ENCODE measurements around the gene NT5C3B.

NT5C3B gene

GRCh38 chr17:41837761-41838538, 1.9 kb upstream of the NT5C3B start, which contains the start of gene KLHL10:
Gene KLHL10, plus strand, starts transcription at chr17:41837825. Its CDS starts 108 bp downstream, at chr17:41837933.
- peak; percentile 38 for DNase-seq

DNA sequence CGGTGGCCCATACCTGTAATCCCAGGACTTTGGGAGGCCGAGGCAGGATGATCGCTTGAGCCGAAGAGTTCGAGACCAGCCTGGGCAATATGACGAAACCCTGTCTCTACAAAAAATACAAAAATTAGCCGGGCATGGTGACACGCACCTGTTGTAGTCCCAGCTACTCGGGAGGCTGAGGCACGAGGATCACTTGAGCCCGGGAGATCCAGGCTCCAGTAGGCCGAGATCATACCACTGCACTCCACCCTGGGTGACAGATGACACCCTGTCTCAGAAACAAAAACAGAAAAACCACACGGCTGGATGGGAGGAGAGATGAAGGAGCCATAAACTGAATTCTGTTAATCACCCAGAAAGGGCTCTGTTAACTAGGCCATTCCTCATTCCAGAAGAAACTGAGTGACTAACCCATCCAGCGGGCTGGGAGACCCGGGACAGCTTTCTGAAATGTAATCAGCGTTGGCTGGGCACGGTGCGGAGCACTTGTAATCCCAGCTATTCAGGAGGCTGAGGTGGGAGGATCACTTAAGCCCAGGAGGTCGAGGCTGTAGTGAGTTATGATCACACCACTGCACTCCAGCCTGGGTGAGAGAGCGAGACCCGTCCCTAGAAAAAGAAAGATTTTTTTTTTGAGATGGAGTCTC, 641 bp upstream of the NT5C3B start:
- DNase-seq = peak; percentile 55

- peak; percentile 30 for DNase-seq
Observed at GRCh38 chr17:41835214-41835799, 725 bp downstream of the NT5C3B start.

- peak; percentile 25 for DNase-seq
Observed at GRCh38 chr17:41829961-41830360, 6.1 kb downstream of the NT5C3B start.

- DNase-seq = no peak
Observed at GRCh38 chr17:41825175-41825845, 10.7 kb downstream of the NT5C3B start.

DNA sequence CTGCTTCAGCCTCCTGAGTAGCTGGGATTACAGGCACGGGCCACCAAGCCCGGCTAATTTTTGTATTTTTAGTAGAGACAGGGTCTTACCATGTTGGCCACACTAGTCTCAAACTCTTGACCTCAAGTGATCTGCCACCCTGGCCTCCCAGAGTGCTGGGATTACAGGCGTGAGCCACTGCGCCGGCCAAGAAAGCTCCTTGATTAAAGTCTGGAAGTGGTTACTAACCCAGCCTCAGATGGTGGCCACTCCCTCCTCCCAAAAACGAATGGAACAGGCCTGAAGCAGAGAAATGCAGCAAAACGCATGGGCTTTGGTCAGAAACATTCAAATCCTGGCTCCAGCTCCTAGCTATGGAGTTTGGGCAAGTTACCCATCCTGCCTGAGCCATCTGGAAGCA, 11.9 kb downstream of the NT5C3B start:
- DNase-seq = no peak

DNA sequence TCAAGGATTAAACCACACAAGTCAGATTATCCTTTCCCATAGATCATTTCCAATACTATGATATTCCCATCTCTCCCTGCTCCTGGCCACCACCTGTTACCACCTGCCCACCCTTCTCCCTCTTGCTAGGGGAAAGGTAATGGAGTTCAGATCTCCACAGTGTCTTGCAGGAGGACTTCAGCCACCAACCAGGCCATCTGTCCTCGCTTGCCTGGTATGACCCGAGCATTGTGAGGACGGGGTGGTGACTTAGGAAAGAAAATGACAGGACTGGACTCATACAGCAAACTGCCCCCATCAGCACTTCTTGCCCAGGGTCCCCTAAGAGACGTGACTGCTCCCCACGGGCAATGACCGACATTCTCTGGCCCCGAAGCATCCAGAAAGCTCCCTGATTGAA, 12.5 kb downstream of the NT5C3B start:
- DNase-seq = no peak

- DNase-seq = no peak
Observed at GRCh38 chr17:41823141-41823524, 12.9 kb downstream of the NT5C3B start.

DNA sequence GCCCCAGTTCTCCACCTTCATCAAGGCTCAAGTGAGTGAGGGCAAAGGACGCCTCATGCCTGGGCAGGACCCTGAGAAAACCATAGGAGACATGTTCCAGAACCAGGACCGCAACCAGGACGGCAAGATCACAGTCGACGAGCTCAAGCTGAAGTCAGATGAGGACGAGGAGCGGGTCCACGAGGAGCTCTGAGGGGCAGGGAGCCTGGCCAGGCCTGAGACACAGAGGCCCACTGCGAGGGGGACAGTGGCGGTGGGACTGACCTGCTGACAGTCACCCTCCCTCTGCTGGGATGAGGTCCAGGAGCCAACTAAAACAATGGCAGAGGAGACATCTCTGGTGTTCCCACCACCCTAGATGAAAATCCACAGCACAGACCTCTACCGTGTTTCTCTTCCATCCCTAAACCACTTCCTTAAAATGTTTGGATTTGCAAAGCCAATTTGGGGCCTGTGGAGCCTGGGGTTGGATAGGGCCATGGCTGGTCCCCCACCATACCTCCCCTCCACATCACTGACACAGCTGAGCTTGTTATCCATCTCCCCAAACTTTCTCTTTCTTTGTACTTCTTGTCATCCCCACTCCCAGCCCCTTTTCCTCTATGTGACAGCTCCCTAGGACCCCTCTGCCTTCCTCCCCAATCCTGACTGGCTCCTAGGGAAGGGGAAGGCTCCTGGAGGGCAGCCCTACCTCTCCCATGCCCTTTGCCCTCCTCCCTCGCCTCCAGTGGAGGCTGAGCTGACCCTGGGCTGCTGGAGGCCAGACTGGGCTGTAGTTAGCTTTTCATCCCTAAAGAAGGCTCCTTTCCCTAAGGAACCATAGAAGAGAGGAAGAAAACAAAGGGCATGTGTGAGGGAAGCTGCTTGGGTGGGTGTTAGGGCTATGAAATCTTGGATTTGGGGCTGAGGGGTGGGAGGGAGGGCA, 13.6 kb downstream of the NT5C3B start:
- DNase-seq = no peak

DNA sequence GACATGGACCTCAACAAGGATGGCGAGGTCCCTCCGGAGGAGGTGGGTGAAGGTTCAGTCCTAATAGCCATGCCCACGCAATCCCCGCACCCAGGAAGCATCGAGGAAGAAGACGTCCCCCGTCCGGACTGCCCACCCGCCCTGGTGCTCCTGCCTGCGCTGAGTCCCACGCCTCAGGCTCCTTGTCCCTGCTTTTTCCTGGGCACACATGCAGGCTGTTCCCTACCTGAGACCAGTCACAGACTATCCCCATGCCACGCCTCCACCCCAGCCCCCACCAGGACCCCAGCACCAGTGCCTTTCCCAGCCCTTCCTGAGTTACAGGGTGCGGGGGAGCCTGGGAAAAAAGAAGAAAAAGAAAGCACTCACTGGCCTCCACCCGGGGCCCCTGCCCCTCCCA, 14.3 kb downstream of the NT5C3B start:
- DNase-seq = no peak

GRCh38 chr17:41818024-41818423, 18.0 kb downstream of the NT5C3B start:
- no peak for DNase-seq

- no peak for DNase-seq
Observed at GRCh38 chr17:41816637-41817320, 19.3 kb downstream of the NT5C3B start.

- no peak for DNase-seq
Observed at GRCh38 chr17:41814195-41814594, 21.8 kb downstream of the NT5C3B start.

- no peak for DNase-seq
Observed at GRCh38 chr17:41813699-41814124, 22.3 kb downstream of the NT5C3B start.

DNA sequence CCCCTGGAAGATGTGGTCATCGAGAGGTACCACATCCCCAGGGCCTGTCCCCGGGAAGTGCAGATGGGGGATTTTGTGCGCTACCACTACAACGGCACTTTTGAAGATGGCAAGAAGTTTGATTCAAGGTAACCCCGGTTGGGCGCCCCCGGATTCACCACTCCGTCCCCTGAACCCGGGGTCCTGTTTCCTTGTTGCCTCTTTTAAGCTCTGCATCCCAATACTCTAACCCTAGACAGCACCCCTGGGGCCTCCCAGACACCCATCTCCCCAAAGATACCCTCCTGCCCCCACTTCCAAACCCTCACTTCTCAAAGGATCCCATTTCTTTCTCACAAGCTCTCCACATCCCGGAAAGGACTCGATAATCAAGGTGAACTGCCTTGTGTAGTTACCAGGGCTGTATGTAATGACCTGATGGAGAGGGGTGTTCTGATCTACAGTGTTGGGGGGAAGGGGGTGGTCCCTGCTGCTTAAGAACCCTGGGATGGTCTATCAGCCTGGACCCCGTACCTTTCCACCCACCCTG, 22.8 kb downstream of the NT5C3B start:
- no peak for DNase-seq

DNA sequence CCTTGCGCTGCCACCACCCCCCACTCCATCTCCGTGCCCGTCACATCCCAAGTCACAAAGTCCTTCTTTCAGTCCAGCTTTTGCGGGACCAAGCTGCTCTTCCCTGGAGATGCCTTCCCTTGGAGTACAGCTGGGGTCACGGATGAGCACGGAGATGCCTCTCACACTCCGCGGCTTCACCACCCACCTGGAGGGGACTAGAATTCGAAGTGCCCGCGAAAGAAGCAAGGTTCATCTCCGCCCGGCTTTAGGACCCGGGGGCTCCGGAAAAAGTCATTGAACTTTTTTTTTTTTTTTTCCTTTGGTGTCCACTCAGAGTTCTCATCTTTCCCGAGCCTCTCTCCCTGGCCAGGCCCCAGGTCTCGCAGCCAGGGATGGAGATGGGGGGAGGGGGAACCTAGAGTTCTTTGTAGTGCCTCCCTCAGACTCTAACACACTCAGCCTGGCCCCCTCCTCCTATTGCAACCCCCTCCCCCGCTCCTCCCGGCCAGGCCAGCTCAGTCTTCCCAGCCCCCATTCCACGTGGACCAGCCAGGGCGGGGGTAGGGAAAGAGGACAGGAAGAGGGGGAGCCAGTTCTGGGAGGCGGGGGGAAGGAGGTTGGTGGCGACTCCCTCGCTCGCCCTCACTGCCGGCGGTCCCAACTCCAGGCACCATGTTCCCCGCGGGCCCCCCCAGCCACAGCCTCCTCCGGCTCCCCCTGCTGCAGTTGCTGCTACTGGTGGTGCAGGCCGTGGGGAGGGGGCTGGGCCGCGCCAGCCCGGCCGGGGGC, 23.5 kb downstream of the NT5C3B start, which contains the start of gene FKBP10:
Gene FKBP10 (plus strand): TSS at position 624 of the 771 bp plus-strand sequence. CDS start 31 bp downstream, at position 655.
- peak; percentile 72 for DNase-seq

GRCh38 chr17:41811549-41812380, 24.3 kb downstream of the NT5C3B start, which contains the start of gene P3H4:
Gene P3H4, minus strand, starts transcription at chr17:41811949. Its CDS starts 34 bp downstream, at chr17:41811915.
- DNase-seq = peak; percentile 90

DNA sequence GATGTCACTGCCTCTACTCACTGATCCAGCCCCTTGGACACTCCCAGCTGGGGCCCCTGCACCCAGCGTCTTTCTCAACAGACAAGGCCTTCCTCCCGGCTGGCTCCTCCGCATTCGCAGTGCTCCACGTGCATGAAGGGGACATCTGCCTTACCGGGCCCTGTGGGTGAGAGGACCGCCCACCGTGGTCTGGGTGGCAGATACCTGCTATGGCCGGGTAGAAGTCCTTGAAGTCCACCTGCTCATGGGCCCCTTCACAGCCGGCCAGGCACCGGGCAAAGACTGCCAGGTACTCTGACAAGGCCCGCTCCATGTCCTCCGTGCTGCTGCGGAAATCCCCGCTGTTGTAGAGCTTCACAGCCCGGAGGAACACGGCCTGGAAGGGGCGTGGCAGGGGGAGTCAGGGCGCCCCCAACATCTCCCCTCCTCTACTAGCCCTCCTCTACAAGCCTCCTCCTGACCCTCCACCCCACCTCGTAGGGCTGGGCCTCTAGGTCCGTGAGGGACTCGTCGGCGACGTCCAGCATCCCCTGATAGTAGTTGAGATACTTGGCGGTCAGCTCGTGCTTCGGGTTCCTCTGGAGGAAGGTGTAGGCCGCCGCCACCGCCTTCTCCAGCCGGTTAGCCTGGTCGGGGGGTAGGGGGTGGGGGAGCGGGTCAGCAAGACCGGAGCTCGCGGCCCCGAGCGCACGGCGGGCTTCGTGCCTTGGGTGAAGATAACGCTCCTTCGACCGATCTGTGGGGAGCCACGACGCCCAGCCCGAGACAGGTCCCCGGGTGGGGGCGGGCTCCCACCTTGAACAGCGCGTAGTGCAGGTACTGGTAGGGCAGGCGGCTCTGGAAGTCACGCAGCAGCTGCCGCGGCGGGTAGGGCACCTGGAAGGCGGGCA, 25.1 kb downstream of the NT5C3B start:
- no peak for DNase-seq

Data from activated effector memory CD4-positive, alpha-beta T cell treated with anti-CD3 and anti-CD28 coated beads, Interleukin-2, amount 50 U/mL, for 16 hours (primary cell).